Measurements from ENCODE around the gene NDUFB8.

The NDUFB8 gene

DNA sequence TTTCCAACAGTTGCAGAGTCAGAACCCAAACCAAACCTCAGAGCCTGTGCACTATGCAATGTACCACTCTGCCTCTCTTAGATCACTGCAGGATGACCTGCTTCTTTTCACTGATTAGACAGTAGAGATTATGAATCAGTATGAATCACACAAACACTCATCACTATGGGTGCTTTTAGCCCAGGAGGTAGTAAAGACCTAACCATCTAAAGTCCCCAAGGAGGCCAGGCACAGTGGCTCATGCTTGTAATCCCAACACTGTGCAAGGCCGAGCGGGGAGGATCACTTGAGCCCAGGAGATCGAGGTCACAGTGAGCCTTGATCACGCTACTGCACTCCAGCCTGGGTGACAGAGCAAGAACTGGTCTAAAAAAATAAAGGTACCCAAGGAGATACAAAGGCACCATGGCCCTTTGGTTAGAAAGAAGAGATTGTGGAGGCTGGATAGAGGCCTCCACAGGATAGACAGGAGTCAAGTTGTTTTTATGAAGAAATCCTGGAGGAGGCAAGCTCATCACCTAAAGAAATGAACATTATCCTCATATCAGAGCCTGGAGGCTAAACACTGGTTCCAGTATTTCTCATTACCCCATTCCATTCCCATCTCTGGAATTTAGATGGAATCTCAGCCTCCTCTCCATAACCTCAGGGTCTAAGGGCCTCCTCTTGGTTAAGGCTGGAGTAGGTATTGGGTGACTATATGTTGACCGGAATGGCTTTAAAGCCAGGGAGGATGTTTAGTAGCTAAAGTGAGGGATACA is 22.9 kb downstream of the NDUFB8 start:
- no peak for DNase-seq (ENCODE audit: low spot score)

DNA sequence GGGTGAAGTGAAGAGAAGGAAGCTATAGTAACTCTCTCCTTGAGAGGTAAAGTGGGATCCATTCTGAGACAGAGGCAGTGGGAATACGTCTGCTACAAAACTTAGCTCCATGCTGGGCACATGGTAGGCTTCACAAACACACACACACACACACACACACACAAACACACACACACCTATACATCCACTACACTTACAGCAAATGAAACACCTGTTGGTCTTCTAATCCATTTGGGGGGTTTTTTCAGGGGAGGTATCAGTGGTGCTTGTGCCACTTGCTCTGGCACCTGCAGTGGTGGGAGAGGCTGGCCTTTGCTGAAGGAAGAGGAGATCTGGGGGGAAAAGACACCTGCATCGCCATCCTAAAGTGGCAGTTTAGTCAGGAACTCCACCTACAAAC is 24.5 kb downstream of the NDUFB8 start:
- no peak for DNase-seq (ENCODE audit: low spot score)

DNA sequence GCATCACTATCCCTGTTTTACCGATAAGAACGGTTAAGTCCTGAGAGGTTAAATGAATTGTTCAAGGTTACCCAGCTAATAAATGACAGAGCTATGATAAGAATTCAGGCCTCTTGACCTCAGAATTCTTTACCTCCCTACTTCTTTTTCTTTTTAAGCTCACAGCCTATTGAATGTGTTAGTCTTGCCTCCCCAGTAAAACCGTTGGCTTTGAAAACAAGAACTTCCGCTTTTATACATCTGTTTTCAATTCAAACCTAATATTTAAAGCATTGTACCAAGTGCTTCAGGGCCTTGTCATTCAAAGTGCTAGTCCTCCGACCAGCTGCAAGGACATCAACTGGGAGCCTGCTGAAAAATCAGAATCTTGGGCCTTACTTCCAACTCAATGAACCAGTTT is 25.6 kb downstream of the NDUFB8 start:
- DNase-seq (ENCODE audit: low spot score): no peak

DNA sequence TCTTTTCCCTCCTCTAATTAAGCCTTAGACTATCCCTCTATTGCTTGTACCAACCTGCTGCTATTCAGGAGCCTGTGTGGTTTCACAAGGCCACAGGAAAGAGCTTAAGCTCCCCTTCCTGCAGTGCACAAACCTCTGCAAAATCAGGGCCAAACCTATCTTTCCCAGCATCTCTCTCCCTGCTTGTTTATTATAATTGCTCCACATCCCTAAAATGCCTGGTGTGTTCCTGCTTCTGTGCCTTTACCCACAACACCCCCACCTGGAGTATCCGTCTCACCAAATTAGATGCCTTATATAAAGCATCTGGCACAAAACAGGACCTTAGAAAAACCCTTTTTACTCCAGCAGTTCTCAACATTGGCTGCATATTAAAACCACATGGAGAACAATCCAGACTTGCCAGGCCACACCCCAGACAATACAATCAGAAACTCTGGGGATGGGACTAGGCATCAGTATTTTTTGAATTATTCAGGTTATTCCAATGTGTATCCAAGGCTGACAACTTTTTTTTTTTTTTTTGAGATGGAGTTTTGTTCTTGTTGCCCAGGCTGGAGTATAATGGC is 26.7 kb downstream of the NDUFB8 start:
- DNase-seq (ENCODE audit: low spot score): no peak

DNA sequence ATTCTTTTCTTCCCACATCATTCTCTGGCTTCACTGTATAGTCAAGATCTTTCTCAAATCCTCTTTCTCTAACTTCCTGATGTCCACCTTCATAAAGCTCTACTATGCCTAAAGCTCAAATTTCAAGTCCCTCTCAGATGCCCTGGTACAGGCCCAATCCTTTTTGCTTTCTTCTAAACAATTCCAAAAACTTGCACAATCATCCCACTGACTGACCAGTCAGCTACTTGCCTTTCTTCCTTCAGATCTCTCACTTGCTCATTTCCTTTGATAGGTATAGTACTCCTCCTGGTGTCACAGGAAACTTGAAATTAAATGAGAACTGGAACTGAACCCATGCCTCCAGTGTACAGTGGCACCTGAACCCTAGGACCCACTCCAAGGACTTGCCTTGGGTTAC is 28.2 kb downstream of the NDUFB8 start:
- no peak for DNase-seq (ENCODE audit: low spot score)

DNA sequence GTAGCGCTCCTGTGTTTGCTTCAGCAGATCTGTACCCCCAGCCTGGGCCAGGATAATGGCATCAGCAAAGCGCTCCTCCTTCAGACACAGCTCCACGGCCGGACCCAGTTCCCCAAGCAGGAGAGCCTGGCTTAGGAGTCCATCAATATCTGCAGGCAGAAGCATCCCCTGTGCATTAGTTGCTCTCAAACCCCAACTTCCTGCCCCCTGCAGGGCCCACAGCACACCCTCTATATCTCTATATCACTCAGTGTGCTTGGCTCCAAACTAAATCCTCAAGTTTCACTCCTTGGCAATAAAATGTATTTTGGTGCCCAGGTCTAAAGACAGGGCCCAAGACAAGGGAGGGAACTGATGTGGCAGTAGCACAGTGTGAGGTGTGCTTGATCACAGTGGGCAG is 31.6 kb downstream of the NDUFB8 start:
- DNase-seq (ENCODE audit: low spot score): no peak

DNA sequence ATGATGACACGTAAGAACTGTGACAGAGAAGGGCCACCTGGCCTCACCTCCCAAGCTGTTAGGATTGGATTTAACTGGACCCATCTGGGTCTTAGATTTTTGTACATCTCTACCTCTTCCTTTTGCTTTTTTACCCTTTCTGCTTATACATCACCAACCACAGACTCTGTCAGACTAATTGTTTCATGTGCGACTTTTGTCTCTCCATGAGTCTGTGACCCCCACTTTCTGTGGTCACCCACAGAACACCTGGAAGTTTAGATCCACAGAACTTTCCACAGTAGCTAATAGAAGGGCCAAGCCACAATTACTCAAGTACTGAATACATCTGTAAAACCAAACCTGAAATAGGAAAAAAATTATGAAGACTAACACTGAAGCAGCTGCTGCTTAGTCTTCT is 33.1 kb downstream of the NDUFB8 start:
- DNase-seq (ENCODE audit: low spot score): no peak

DNA sequence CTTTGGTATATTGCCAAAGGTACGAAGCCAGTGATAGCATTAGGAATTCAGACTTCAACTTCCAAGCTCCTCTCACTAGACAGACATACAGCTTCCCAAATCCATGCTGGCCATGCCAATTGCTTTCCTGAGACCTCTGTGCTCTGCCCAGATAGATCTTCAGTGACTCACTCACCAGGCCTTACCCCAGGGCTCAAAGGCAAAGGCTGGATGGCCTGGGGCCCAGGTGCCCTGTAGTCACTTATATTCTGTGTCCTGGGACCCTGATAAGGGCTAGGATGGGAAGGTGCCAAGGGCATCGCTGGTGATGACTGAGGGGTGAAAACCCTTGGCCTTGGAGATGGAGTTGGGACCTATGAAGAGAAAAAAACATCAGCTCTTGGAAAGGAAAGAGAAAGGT is 39.1 kb downstream of the NDUFB8 start:
- no peak for DNase-seq (ENCODE audit: low spot score)

DNA sequence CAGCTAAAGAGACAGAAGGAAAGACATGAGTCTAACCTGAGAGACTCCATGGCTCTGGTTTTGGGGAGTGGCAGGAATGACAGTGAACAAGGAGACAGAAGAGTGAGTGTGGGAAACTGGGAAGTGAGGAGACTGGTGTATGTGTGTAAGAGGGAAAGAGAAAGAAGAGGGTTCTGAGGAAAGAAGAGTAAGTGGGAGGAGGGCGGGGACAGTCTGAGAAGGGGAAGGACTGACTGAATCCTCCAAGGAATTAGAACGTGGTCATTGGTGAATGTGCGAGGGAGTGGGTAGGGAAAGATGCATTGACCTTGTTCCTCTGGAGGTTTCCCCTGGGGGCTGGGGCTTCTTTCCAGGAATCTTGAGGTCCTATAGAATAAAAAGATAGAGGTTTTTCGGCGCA is 40.3 kb downstream of the NDUFB8 start:
- DNase-seq (ENCODE audit: low spot score): no peak

DNA sequence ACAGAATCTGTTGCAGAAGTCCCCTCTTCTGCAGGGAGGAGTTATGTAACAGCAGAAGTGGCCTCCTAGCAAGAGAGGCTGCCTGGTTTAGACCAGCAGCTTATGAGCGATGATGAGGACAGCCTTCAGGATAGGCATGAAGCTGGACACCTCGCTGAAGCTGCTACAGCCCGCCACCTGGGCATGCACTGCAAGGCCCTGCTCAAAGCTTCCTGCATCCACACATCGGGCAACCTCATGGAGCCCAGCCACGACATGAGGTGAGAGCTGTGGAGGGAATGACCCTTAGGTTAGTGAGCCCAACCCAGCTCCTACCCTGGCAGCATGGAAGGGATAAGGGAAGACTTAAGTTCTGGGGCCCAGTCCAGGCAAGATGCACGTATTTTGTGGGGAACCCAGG is 42.1 kb downstream of the NDUFB8 start:
- DNase-seq (ENCODE audit: low spot score): no peak

DNA sequence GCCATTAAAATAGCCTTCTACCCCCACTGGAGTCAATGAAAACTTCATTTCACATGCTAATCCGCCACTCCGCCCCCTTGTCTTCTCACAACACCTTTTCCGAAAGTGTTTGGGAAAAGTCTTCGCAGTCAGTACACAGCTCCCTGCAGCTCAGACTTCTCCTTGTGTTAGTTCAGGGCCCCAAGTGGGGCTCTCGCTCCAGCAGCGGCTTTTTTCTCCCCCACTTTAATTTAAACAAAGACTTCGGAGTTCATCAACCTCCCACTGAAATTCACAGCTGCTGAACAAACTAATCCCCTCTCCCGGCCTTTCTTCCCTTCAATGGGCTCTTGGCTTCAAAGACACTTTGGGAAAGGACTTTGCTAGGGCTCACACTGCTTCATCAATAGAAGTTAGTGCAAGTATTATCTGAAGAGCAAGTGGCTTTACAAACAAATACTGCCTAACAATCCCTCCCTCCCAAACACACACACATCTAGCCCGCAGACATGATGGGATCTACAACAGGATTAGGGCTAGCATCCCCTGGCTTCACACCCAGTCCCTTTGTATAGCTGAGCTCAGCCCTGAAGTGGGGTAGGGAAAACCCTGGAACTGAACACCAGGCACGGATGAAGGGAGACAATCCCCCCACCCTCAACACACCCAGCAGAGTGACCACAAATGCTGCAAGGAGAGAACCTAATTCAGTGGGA is 43.7 kb downstream of the NDUFB8 start:
- no peak for DNase-seq (ENCODE audit: low spot score)

DNA sequence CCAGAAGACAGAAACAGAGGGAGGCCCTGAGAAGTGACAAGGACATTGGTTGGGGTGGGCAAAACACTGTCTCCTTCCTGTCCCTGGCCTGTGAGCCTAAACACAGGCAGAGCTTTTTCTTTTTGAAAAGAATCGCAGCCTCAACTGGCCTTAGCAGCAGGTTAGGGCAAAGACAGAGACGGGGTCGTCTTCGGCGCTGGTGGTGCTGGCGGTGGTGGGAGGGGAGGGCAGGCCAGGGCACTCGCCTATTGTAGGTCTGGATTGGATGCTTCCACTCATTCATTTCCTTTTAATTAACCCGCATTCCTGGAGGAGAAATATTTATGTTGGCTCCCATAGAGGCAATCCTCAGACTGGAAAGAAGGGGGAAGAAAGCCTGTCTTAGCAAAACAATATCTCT is 44.3 kb downstream of the NDUFB8 start:
- no peak for DNase-seq (ENCODE audit: low spot score)

DNA sequence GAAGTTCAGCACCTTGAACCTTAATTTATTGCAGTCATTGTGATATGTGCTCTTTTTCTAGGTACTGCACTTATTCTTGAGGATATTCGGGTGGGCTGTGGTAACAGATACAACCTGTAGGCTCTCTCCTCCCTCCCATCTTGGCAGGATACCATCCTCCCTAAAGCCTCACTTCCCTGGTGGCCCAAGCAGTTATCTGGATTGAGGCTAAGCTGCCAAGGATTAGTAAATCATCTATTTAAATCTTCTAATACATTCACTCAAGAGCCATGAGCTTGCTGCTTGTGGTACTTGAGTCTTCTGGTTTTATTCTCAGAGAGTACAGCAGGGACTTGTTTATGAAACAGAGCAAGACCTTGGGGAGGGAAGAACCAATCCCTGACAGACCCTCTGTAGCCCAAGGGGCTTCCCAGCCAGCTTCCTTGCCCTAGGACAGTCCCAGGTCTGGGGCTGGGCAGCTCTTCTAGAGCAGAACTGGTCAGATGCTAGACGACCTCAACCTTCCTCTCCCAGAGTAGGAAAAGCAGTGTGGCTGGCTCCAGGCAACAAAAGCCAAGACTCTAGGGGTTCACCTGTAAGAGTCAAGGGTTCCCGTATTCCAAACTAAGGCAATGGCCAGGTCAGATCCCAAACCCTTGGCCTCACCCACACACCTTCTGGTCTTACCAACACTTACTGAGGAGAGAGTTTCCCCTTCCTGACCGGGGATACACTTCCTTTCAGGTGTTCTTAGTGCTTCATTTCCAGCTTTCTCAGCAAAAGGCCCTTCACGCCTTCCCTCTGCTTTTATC is 45.6 kb downstream of the NDUFB8 start:
- DNase-seq (ENCODE audit: low spot score): no peak

DNA sequence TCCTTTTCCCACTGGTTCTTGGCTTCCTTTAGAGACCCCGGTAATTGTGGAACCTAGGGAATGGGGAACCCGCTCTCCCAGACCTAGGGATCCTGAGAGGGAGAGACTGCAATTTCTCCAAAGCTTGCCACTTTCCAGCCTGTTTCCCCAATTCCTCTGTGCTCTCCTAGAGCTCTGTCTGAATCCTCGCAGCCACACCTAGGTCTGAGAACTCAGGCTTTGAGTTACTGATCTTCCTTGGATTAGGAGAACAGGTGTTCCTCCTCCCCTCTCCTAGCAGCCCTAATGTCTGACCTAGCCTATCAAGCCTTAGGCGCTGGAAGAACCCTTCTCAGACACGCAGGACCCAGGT is 46.9 kb downstream of the NDUFB8 start:
- DNase-seq (ENCODE audit: low spot score): no peak

DNA sequence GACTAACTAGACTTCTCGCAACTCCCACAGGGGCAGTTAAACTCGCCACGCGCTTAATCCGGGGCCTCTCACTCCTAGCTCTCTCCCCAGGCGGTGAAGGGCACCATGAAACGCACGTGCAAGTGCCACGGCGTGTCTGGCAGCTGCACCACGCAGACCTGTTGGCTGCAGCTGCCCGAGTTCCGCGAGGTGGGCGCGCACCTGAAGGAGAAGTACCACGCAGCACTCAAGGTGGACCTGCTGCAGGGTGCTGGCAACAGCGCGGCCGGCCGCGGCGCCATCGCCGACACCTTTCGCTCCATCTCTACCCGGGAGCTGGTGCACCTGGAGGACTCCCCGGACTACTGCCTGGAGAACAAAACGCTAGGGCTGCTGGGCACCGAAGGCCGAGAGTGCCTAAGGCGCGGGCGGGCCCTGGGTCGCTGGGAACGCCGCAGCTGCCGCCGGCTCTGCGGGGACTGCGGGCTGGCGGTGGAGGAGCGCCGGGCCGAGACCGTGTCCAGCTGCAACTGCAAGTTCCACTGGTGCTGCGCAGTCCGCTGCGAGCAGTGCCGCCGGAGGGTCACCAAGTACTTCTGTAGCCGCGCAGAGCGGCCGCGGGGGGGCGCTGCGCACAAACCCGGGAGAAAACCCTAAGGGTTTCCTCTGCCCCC is 47.4 kb downstream of the NDUFB8 start:
- peak; percentile 55 for DNase-seq (ENCODE audit: low spot score)

DNA sequence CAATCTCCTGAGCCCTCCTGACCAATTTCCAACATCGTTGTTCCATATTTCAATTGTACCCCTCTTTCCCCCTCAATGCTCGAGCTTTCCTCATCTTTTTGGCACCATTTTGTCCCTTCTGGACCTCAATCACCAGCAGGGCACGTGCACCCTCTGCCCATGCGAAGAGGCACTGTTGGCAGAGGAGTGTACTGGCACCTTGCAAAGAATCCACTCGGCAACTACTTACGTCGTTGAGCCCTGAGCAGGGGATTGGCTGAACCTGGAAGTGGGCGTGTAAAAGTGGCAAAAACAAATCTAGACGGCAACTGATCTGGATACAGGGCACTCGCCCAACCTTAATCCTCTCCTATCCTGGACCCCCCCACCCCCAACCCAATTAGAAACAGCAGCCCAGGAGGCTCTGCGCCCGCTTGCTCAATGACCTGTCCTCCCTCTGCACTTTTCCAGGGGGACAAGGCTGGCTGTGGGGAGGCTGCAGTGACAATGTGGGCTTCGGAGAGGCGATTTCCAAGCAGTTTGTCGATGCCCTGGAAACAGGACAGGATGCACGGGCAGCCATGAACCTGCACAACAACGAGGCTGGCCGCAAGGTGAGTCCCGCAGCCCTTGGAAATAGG is 48.1 kb downstream of the NDUFB8 start:
- DNase-seq (ENCODE audit: low spot score): peak; percentile 76

DNA sequence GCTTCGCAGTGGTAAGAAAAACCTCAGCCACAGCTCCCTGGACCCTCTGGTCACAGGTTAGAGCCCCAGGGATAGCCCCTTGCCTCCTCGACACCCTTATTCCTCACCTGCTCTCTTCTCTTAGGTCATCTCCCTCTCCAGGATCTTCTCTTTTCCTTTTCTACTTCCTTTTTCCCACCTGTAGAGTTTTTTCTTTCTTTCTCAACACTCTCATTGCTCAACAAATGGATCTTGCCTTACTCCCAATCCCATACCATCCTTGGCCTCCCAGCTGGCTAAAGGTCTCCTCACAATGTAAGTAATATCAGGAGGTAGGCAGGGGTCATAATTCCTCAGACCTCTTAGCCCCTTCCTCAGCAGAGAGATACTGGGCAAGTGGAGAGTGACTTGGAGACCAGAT is 49.7 kb downstream of the NDUFB8 start:
- no peak for DNase-seq (ENCODE audit: low spot score)

DNA sequence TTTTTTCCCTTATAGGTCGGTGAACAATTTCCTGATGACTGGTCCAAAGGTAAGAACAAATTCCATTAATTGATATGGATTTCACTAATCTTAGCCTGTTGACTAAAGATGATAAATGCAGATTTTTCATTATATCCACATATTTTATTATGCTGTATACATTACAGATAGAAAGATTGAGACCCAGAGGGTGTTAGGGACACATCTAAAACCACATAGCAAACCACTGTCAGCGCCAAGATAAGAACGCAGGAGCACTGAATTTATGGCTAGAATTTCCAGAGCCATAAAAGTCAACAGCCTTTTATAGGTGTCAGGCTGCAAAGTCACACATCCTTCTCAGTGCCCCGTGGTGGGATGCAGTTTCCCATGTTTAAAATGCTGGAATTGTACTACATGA is 50.6 kb downstream of the NDUFB8 start:
- DNase-seq (ENCODE audit: low spot score): no peak

DNA sequence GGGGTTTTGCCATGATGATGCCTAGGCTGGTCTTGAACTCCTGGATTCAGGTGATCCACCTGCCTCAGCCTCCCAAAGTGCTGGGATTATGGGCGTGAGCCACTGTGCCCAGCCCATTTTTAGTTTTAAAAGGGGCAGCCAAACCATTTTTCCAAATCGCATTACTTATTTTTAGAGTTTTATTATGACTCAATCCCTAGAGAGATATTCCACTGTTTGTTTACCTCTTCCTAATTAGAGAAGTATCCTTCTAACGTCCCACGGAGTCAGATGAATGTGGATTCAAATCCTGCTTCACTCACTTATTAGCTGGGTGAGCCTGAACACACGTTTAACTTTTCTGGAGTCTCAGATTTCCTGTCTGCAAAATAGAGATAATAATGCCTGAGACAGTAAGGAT is 51.7 kb downstream of the NDUFB8 start:
- no peak for DNase-seq (ENCODE audit: low spot score)
